Kidney tubule cell (primary cell): ENCODE results near the gene TRAPPC2L.

ENCODE experiments used
- DNase-seq: peaks from one replicate; pipeline ENCODE4 v3.0.0-alpha.2; 2018; ENCODE audit warnings: low spot score

Gene TRAPPC2L

DNA sequence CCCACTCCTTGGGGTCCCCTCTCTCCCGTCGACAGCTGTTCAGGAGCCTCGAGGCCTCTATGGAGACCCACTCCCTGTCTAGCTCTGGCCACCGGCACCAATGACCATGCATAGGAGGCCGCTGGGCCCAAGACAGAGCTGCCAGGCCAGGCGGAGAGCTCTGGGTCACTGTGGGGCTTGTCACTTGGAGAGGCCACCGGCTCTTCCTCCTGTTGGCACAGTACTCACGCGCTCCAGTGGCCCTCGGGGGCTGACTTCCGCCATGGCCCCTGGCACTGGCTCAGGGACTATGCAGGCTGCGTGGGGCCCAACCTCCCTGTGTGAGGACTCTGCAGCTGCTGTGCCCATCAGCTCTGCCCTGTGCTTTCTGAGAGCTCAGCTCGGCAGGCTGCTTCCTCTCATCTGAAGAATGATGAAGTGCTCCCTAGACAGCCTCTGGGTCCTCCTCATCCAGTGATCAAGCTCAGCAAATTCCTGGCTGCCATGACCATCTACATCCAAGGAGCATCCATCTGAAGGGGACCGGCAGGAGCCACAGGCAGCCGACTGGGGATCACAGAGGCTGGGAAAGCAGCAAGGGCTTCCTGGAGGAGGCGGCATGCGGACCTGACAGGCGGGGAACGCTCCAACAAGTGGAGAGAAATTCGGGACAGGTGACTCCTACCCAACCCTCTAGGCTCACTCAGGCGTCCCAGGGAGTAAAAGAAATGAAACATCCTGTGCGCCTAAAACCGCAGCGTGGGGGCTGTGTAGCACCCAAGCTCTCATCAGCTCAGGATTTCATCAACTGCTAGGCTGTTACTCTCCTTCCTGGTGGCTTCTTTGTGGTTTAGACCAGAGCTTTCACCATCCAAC is 17.0 kb upstream of the TRAPPC2L start:
- no peak for DNase-seq

GRCh38 chr16:88840600-88841215 is 16.2 kb upstream of the TRAPPC2L start:
- DNase-seq = no peak

DNA sequence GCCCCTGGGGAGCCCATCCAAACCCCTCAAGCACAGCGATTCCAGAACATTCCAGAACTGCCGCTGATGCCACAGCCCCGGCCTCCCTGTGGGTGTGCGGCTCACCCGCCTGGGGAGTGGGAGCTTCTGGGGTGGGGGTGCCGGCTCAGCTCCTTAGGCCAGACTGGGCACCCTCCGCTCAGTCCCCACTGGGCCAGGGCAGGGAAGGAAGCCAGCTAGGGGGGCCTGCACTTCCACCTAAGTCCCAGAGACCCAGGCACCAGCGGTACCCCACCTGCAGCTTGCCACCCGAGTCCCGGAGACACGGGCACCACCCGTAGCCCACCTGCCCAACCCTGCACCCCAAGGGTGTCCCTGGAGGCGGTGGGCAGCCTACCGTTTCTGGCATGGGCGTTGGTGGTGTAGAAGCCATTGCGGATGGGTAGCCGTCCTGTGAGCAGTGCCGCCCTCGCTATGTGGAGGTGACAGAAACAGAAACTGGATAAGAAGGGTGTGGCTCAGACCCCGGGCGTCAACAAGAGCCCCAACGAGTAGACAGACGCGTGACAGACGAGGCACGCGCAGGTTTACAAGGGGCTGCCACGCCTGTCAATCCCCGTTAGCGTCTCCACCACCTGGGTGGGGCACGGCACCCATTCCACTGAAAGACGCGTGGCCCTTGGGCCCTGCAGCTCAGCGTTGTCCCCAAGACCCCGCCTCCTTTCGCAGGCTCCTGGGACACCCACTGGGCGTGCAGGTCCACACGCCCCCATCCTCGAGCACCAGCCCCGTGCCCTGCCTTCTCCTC is 15.2 kb upstream of the TRAPPC2L start:
- no peak for DNase-seq

GRCh38 chr16:88842308-88842756 is 14.6 kb upstream of the TRAPPC2L start:
- DNase-seq = no peak

- DNase-seq = no peak
Measured at GRCh38 chr16:88842806-88843205, 14.1 kb upstream of the TRAPPC2L start.

GRCh38 chr16:88843256-88843655 is 13.7 kb upstream of the TRAPPC2L start:
- no peak for DNase-seq

DNA sequence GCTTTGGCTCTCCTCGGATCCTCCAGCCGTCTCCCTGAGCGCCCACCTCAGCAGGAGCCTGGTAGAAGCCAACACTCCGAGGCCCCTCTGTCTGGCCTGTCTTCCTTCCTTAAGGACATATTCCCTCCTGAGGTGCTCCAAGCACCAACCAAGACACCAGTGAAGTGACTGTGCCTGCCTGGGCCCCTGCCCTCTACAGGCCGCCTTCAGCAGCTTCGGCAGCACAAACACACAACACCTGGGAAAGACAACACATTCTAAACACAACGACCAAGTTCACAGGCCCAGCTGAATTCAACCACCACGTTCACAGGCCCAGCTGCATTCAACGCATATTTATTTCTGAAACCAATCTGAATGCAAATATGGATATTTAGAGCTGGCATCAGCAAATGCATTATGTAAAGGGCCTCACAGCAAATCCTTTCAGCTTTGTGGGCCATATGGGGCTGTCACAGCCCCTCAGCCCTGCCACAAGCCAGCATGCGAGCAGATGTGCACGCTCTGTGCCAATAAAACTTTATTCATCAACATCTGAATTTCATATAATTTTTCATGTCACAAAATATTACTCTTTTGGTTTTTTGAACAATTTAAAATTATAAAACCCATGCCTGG is 12.4 kb upstream of the TRAPPC2L start:
- no peak for DNase-seq

- DNase-seq = no peak
Measured at GRCh38 chr16:88846088-88846487, 10.8 kb upstream of the TRAPPC2L start.

- no peak for DNase-seq
Measured at GRCh38 chr16:88847654-88848053, 9.3 kb upstream of the TRAPPC2L start.

DNA sequence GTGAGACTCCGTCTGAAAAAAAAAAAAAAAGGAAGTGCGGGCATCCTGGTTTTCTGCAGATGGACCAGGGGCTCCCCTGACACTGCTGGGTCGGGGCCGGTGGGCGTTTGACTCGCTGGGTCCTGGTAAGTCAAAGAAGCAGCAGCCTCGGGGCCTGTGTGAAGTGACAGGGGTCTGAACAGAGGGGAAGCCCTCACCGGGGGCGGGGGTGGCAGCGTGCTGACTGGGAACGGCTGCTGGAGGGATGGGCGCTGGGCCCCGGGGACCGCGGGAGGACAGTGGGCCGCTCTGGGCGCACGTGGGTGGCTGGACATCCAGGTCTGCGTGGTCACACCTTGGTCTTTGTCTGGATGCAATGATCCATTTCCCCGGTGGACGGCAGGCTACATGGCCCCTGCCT is 8.4 kb upstream of the TRAPPC2L start:
- DNase-seq = no peak

GRCh38 chr16:88850531-88851199 is 6.3 kb upstream of the TRAPPC2L start:
- no peak for DNase-seq

- no peak for DNase-seq
Measured at GRCh38 chr16:88851616-88852015, 5.3 kb upstream of the TRAPPC2L start.

GRCh38 chr16:88853325-88853941 is 3.5 kb upstream of the TRAPPC2L start:
- DNase-seq = no peak

DNA sequence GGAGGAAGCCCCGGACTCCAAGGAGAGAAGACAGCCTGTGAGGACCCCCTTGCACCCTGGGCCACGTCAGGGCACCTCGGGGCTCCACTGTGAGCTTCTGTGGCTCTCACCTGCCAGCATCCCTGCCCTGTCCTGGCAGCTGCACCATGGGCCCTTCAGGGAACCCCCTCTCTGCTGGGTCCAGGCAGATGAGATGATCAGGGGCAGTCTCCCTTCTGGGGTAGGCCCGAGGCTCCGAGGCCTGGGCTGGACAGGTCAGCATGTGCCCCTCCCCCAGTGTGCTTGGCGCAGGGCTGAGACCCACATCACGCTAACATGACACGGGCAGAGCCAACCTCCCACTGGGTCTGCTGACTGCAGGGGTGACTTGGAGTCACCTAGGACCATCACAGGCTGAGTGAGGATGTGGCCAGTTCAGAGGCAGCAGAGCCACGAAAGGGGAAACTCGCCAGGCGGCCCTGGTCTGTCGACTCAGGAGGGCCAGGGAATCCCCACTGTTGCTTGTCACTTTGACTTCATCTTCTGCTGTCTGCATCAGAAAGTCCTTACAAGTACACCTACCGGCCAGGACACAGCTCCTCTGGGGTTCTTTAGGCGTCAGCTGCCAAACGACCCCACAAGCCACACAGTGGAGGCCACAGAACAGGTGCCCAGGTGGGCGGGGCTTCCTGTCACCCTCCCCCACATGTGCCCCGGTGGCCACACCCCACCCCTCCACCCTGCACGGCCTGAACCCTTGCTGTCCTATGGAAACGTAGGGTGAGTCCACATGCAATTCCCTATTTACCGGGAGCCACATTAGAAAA is 2.4 kb upstream of the TRAPPC2L start:
- DNase-seq = no peak

DNA sequence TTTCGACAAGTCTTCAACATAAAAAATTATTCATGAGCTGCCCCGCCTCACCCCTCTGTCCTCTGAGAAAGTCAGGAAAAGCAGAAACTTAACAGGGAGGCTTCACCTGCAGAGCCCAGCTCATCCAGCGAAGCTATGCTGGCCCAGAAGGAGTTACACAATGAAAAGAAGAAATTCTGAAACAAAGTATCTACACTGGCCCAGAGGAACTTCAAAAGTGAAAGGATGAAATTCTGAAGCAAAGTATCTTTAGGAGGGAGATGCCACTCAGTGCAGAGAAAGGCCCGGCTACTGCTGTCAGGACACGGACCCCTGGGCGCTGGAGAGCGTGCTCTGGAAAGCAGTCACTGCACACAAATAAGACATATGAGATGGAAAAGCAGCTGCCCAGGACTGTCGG is 1.8 kb upstream of the TRAPPC2L start:
- no peak for DNase-seq

GRCh38 chr16:88855736-88856121 is 1.2 kb upstream of the TRAPPC2L start:
- DNase-seq = no peak

- no peak for DNase-seq
Measured at GRCh38 chr16:88856122-88856827, 652 bp upstream of the TRAPPC2L start.

DNA sequence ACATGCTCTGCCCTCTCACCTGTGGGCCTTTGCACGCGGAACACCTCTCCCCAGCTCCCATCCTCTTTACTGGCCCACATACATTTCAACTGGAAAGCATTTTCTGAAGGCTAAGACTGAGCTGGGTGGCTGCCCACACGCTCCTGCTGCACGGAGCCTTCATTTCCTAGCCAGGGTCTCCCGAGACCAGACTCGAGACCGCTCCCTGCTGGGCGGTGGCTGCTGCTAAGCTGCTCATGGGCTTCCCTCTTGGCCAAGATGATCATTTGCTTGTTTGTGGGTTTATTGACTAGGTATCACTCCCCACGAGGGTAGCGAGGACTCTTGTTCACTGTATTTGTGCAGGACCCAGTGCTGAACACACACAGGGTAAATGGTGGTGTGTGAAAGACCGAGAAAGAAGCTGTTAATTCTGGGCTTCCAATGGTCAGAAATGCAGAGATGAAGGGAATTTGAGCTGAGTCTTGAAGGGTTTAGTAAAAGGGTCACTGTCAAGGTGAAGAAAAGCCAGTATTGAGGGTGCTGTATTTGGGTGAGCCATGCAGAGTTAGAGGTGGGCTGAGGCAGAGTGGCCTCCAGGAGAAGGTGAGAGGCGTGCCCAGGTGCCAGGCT is 907 bp downstream of the TRAPPC2L start:
- peak; percentile 79 for DNase-seq

- DNase-seq = no peak
Measured at GRCh38 chr16:88859381-88860091, 2.6 kb downstream of the TRAPPC2L start.
